Psoas muscle (tissue), 8 donors: Measurements from ENCODE around the gene PHF19. TPM values are rescaled to one million over a fixed set of nuclear protein-coding genes. Genes with fewer than 3 reads are reported as not detected.

Source experiments
- ATAC-seq, 4 donors: fragments of 200-7000 bp; cut with Tn5 transposase; one replicate each; pipeline ENCODE4 v1.9.1; 2020; ENCODE audit warnings: moderate library complexity in 3 of 4, mild to moderate bottlenecking in 2 of 4
- DNase-seq, 2 donors: peaks; one replicate each; pipeline ENCODE4 v3.0.0-alpha.2; 2020
- H3K27ac ChIP-seq: fragments of 200-600 bp; one replicate; pipeline ENCODE4 v1.8.0; 2022
- H3K27me3 ChIP-seq, 3 donors: fragments of 200-600 bp in 1 of 3; one replicate each; pipeline versions ENCODE4 v1.6.1 to v1.8.0; 2013 to 2022; ENCODE audit warnings: low read length in 2 of 3, mild to moderate bottlenecking in 2 of 3, moderate library complexity in 1 of 3; ENCODE audit not compliant: insufficient read depth in 3 of 3
- H3K36me3 ChIP-seq, 2 donors: fragments of 200-600 bp in 1 of 2; one replicate each; pipeline versions ENCODE4 v1.6.1 to v1.8.0; 2013 to 2022; ENCODE audit warnings: low read depth in 1 of 2, mild to moderate bottlenecking in 1 of 2, moderate library complexity in 1 of 2; ENCODE audit not compliant: insufficient read depth in 1 of 2
- H3K4me1 ChIP-seq: fragments of 200-600 bp; one replicate; pipeline ENCODE4 v1.8.0; 2022
- H3K4me3 ChIP-seq: fragments of 200-600 bp; one replicate; pipeline ENCODE4 v1.8.0; 2022; ENCODE audit warnings: mild to moderate bottlenecking
- H3K9me3 ChIP-seq: fragments of 200-600 bp; one replicate; pipeline ENCODE4 v1.8.0; 2022
- WGBS, 3 donors: extraction: QIAGEN DNeasy Blood & Tissue Kit; methylation state at CpG; one replicate each; pipeline versions ENCODE4 v1.1.6 to v1.1.7; 2013; 5-methylcytosine and 5-hydroxymethylcytosine counted together
- intact Hi-C, 2 donors: fragments of 100-400 bp; cut with DNase I; formaldehyde crosslinking; loops; one replicate each; pipeline versions ENCODE4 v1.11.0 to v1.14.2; 2022
- polyA plus RNA-seq, 3 donors: library from polyadenylated mRNA; stranded (reverse); fragments of 200-250 nt; gene quantifications; one replicate each; pipeline ENCODE4 v1.2.3, GENCODE V29; 2013
- total RNA-seq, 4 donors: library from RNA; stranded (reverse); fragmentation: NEBNext Ultra II Directional in 2 of 4; extraction: Animal tissue kit (Norgen Biotek cat#: 25700) in 2 of 4; gene quantifications; one replicate each; pipeline versions ENCODE4 v1.2.1 to v1.2.4, GENCODE V29; 2021 to 2023
- TF ChIP-seq, protein P1 (sequence below): fragments of 200-600 bp; IDR thresholded peaks from one replicate; pipeline ENCODE4 v1.8.0; 2022; ENCODE audit warnings: antibody characterized with exemption
- donor health status: healthy with polysubstance abuse.
- donor health status: DM: no; HTN: no; CAD: no; lungs with moderate emphysema.
- donor health status: Bipolar disorder and iron deficiency.
- donor health status: healthy.
- donor health status: DM: yes; HTN: yes; CAD: no.
- donor health status: DM: no; HTN: no; CAD: no.
- donor health status: DM: no; HTN: no; CAD: no.
- donor health status: DM: yes; HTN: yes; CAD: no.

The PHF19 gene
- total and polyA plus RNA-seq, 7 donors: 6.8 to 14.8 (median 10.1) TPM

- Histone ChIP-seq H3K4me3 (no peak overlapping the region), H3K27ac (no peak overlapping the region), H3K9me3 (no peaks in the 10 kb centered on the region), H3K4me1 (no peaks in the 10 kb centered on the region), H3K36me3 (peaks cover 0 to 8% of the 10 kb centered on the region in 2 donors), H3K27me3 (no peaks in the 10 kb centered on the region)
- DNase-seq (no peak), ATAC-seq (no peak)
- WGBS, 3 donors: 49 to 61% (median 56%) methylated on average over 3 of the region's 3 CpGs
- TF ChIP-seq, protein P1, sequence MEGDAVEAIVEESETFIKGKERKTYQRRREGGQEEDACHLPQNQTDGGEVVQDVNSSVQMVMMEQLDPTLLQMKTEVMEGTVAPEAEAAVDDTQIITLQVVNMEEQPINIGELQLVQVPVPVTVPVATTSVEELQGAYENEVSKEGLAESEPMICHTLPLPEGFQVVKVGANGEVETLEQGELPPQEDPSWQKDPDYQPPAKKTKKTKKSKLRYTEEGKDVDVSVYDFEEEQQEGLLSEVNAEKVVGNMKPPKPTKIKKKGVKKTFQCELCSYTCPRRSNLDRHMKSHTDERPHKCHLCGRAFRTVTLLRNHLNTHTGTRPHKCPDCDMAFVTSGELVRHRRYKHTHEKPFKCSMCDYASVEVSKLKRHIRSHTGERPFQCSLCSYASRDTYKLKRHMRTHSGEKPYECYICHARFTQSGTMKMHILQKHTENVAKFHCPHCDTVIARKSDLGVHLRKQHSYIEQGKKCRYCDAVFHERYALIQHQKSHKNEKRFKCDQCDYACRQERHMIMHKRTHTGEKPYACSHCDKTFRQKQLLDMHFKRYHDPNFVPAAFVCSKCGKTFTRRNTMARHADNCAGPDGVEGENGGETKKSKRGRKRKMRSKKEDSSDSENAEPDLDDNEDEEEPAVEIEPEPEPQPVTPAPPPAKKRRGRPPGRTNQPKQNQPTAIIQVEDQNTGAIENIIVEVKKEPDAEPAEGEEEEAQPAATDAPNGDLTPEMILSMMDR: no peak
- intact Hi-C loops: no loop called here
These were observed 37.4 kb upstream of the PHF19 start for GRCh38 chr9:120914396-120914795.

- peaks cover 0 to 8% of the 10 kb centered on the region in 2 donors for H3K36me3 ChIP-seq
- no peak for ATAC-seq
- no peak overlapping the region for H3K4me3 ChIP-seq
- intact Hi-C loops: no loop called here
- WGBS, 3 donors: 88 to 92% (median 88%) methylated on average over 4 of the region's 4 CpGs
- no peaks in the 10 kb centered on the region for H3K4me1 ChIP-seq
- TF ChIP-seq, protein P1: no peak
- H3K9me3 ChIP-seq: no peaks in the 10 kb centered on the region
- no peak for DNase-seq
- no peak overlapping the region for H3K27ac ChIP-seq
- no peaks in the 10 kb centered on the region for H3K27me3 ChIP-seq
These were observed 36.8 kb upstream of the PHF19 start for GRCh38 chr9:120913647-120914264.

- intact Hi-C loops: no loop called here
- ATAC-seq (no peak), DNase-seq (no peak)
- Histone ChIP-seq H3K4me3 (no peak overlapping the region), H3K27me3 (no peaks in the 10 kb centered on the region), H3K36me3 (peaks cover 0 to 8% of the 10 kb centered on the region in 2 donors), H3K27ac (no peak overlapping the region), H3K4me1 (no peaks in the 10 kb centered on the region), H3K9me3 (no peaks in the 10 kb centered on the region)
- 90 to 96% (median 94%) methylated on average over 13 of the region's 13 CpGs for WGBS, 3 donors
- TF ChIP-seq, protein P1: no peak
These were observed 36.1 kb upstream of the PHF19 start for GRCh38 chr9:120912958-120913646.

- Histone ChIP-seq H3K4me1 (no peaks in the 10 kb centered on the region), H3K9me3 (no peaks in the 10 kb centered on the region), H3K4me3 (no peak overlapping the region), H3K27me3 (no peaks in the 10 kb centered on the region), H3K36me3 (peaks cover 0 to 8% of the 10 kb centered on the region in 2 donors), H3K27ac (no peak overlapping the region)
- intact Hi-C loops: no loop called here
- ATAC-seq (no peak), DNase-seq (no peak)
- WGBS, 3 donors: 92 to 94% (median 92%) methylated on average over 9 of the region's 9 CpGs
- TF ChIP-seq, protein P1: no peak
These were observed 34.4 kb upstream of the PHF19 start for GRCh38 chr9:120911295-120911837.
